Loucy (cell line): ENCODE data around the gene RCAN3.

ENCODE experiments used
- H2AFZ ChIP-seq: fragments of 200-600 bp; sonication (generic); 2 replicates; pipeline ENCODE4 v1.6.0; 2016; ENCODE audit warnings: antibody characterized with exemption, mild to moderate bottlenecking, low read length, moderate library complexity
- H3F3A ChIP-seq: fragments of 200-600 bp; 2 replicates; pipeline ENCODE4 v1.6.0; 2016; ENCODE audit warnings: antibody characterized with exemption, low read depth, mild to moderate bottlenecking
- H3K27me3 ChIP-seq: fragments of 200-600 bp; sonication (generic); 2 replicates; pipeline ENCODE4 v1.6.1; 2014; ENCODE audit warnings: low read length, mild to moderate bottlenecking; ENCODE audit not compliant: insufficient read depth, poor library complexity, severe bottlenecking
- H3K36me3 ChIP-seq: fragments of 200-600 bp; sonication (generic); 2 replicates; pipeline ENCODE4 v1.6.1; 2016; ENCODE audit warnings: low read length; ENCODE audit not compliant: insufficient read depth
- H3K4me1 ChIP-seq: fragments of 200-600 bp; sonication (generic); 2 replicates; pipeline ENCODE4 v1.5.1; 2014; ENCODE audit warnings: low read length, mild to moderate bottlenecking; ENCODE audit not compliant: insufficient read depth, poor library complexity, severe bottlenecking
- H3K4me2 ChIP-seq: fragments of 200-600 bp; sonication (generic); 2 replicates; pipeline ENCODE4 v1.6.0; 2014; ENCODE audit warnings: antibody characterized with exemption, low read length, low read depth, mild to moderate bottlenecking; ENCODE audit not compliant: poor library complexity, severe bottlenecking
- H3K4me3 ChIP-seq: fragments of 200-600 bp; sonication (generic); 2 replicates; pipeline ENCODE4 v1.5.1; 2014; ENCODE audit warnings: low read length, mild to moderate bottlenecking, mixed read lengths; ENCODE audit not compliant: poor library complexity, severe bottlenecking
- H3K79me2 ChIP-seq: fragments of 200-600 bp; sonication (generic); 2 replicates; pipeline ENCODE4 v1.6.1; 2014; ENCODE audit warnings: low read length; ENCODE audit not compliant: insufficient read depth
- H3K9ac ChIP-seq: fragments of 200-600 bp; sonication (generic); 2 replicates; pipeline ENCODE4 v1.6.0; 2014; ENCODE audit warnings: mild to moderate bottlenecking, low read depth, low read length, moderate library complexity; ENCODE audit not compliant: poor library complexity, severe bottlenecking
- H3K9me2 ChIP-seq: fragments of 200-600 bp; sonication (generic); replicated peaks from 2 replicates; pipeline ENCODE4 v1.6.1; 2016; ENCODE audit warnings: low read depth, low read length, mixed read lengths
- H3K9me3 ChIP-seq: fragments of 200-600 bp; sonication (generic); 2 replicates; pipeline ENCODE4 v1.6.1; 2014; ENCODE audit warnings: mild to moderate bottlenecking, antibody characterized with exemption, low read length, low read depth; ENCODE audit not compliant: insufficient read depth
- H4K20me1 ChIP-seq: fragments of 200-600 bp; sonication (generic); 2 replicates; pipeline ENCODE4 v1.6.0; 2014; ENCODE audit warnings: antibody characterized with exemption, low read length, mild to moderate bottlenecking; ENCODE audit not compliant: insufficient read depth, poor library complexity, severe bottlenecking
- CTCF ChIP-seq: fragments of 200-600 bp; sonication (generic); conservative IDR thresholded peaks from 2 replicates; pipeline ENCODE4 v1.5.1; 2014; ENCODE audit warnings: mild to moderate bottlenecking, antibody characterized with exemption, low read length
- EZH2phosphoT487 ChIP-seq: fragments of 200-600 bp; IDR thresholded peaks from 2 replicates; pipeline ENCODE4 v1.6.1; 2018; ENCODE audit warnings: antibody characterized with exemption, mild to moderate bottlenecking, moderate library complexity, borderline replicate concordance

RCAN3 gene

GRCh38 chr1:24553931-24554330 lies 51.3 kb downstream of the RCAN3 start:
- Histone ChIP-seq H3K27me3 (no peaks in the 10 kb centered on the region), H3K79me2 (no peaks in the 10 kb centered on the region), H3K36me3 (no peaks in the 10 kb centered on the region), H3K4me1 (peaks cover 11% of the 10 kb centered on the region), H3K4me2 (no peak overlapping the region), H3F3A (no peaks in the 10 kb centered on the region), H3K9me2 (no peaks in the 10 kb centered on the region), H4K20me1 (no peaks in the 10 kb centered on the region), H3K9ac (no peak overlapping the region), H3K9me3 (no peaks in the 10 kb centered on the region), H3K4me3 (no peak overlapping the region), H2AFZ (no peak overlapping the region)
- no peak for TF ChIP-seq EZH2phosphoT487
- no peak for TF ChIP-seq CTCF

DNA sequence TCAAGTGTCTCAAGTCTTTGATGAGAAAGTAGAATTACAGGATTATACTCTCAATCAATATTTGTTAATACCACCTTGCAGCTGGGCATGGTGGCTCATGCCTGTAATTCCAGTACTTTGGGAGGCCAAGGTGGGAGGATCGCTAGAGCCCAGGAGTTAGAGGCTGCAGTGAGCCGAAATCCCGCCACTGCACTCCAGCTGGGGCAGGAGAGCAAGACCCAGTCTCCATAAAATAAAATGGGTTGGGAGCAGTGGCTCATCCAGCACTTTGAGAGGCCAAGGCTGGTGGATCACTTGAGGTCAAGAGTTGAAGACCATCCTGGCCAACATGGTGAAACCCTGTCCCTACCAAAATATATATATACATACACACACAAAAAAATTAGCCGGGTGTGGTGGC lies 52.1 kb downstream of the RCAN3 start:
- Histone ChIP-seq H3K4me2 (no peak overlapping the region), H4K20me1 (no peaks in the 10 kb centered on the region), H2AFZ (no peak overlapping the region), H3K9me2 (no peaks in the 10 kb centered on the region), H3F3A (no peaks in the 10 kb centered on the region), H3K9me3 (no peaks in the 10 kb centered on the region), H3K27me3 (no peaks in the 10 kb centered on the region), H3K36me3 (no peaks in the 10 kb centered on the region), H3K9ac (no peak overlapping the region), H3K79me2 (no peaks in the 10 kb centered on the region), H3K4me3 (no peak overlapping the region), H3K4me1 (peaks cover 19% of the 10 kb centered on the region)
- TF ChIP-seq CTCF (no peak), EZH2phosphoT487 (no peak)

DNA sequence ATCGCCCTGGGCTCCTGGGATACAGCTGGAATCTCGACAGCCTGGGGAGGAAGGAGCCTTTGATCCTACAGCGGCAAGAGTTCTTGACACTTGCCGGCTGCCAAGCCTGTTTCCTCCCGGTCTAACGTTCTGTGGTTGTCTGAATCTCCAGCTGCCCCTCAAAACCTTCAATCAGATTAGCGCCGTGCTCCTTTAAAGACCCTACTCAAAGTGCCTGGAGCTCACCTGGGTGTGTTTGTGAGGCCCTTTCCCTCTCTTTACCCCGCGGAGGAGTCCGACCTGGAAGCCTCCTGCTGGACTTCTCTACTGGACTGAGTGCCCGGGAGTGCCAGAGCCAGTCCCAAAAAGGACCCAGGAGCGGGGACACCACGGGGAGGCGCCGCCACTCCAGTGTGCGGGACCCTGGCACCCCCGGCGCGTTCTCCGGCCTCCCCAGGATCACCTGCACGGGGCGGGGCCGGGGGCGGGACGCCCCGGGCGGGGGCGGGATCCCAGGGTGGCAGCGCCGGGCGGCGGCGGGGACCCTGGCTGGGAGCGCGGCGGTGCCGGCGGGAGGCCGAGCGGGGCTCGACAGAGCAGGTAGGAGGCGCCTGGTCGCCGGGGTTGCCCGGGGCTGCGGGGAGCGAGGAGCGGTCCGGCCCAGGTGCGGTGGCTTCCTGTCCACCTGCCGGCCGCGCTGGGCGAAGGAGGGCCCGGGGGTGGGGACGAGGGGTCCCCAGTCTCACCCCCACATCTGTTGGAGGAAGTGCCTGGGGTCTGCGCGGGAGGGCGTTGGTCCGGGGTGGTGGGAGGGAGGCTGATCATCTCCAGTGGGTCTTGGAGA lies 53.2 kb downstream of the RCAN3 start, which contains the start of gene NCMAP:
Gene NCMAP, plus strand, starts transcription at position 497 of the 823 bp plus-strand sequence. CDS start 39,344 bp downstream, outside the sequence.
- no peaks in the 10 kb centered on the region for H3K27me3 ChIP-seq
- H3K9me2 ChIP-seq, result no peaks in the 10 kb centered on the region
- no peak for TF ChIP-seq CTCF
- TF ChIP-seq EZH2phosphoT487, result no peak
- H2AFZ ChIP-seq, result no peak within 1 kb of the TSS
- no peaks in the 10 kb centered on the region for H3K36me3 ChIP-seq
- no peaks in the 10 kb centered on the region for H4K20me1 ChIP-seq
- H3K79me2 ChIP-seq, result no peaks in the 10 kb centered on the region
- H3K9me3 ChIP-seq, result no peaks in the 10 kb centered on the region
- no peak within 1 kb of the TSS for H3K4me2 ChIP-seq
- no peaks in the 10 kb centered on the region for H3F3A ChIP-seq
- H3K4me3 ChIP-seq, result no peak within 1 kb of the TSS
- no peak within 1 kb of the TSS for H3K9ac ChIP-seq
- peaks cover 19% of the 10 kb centered on the region for H3K4me1 ChIP-seq
